ENCODE data around the gene CCZ1B.
"Not testable (repeated sequence)": the region's sequence is repeated elsewhere in the genome, so short reads cannot be mapped to it uniquely, and the experiment has no call there.

The CCZ1B gene

DNA sequence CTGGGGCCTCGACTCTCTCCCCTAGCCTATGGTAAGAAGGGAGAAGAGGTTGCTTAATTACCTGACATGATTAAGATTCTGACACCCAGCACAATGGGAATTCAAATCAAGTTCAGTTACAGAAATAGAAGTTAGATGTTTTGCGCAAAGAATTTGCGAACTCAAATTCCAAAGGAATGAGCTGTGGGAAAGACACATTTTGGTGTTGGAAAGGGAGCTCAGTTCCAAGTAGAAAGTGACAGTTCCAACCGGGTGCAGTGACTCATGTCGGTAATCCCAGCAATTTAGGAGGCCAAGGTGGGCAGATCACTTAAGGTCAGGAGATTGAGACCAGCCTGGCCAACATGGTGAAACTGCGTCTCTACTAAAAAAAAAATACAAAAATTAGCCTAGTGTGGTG, 4.0 kb upstream of the CCZ1B start:
- not testable (repeated sequence) for DNase-seq (ENCODE audit: low spot score)

DNA sequence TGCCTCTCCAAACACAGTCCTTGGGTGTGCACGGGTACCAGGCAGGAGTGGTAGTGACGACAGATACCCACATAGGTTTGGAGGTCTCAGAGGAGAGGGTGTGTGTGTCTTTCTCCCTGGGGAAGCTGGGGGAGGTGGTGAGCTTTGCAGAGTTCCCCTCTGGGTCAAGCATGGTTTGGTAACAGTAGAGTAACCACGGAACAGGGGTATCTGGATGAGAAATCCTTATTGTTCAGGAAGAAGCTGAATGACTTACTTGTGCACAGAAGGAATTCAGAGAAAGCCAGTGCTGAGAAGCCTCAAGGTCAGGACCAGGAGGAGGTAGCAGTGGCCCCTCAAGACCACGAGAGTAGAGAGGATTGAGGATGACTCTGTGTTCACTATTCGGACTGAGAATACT, 3.5 kb upstream of the CCZ1B start:
- DNase-seq (ENCODE audit: low spot score), result not testable (repeated sequence)

DNA sequence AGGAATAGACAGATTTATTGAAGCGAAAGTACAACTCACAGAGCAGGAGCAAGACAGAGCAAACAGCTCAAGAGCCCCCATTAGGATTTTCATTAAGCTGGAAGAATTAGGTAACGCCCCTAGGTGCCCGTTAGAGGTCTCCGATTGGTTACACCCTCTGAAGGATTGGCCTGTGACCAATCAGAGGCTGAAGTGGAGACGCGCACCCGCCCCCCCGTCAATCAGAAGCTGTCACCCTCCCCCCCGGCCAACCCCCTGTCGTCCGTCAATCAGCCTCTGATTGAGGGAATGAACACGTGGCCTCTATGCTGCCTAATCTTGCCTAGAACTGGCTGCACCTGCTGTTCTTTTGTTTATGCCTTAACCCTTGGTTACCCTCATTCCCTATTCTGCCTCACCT, 1.1 kb upstream of the CCZ1B start:
- DNase-seq (ENCODE audit: low spot score), result not testable (repeated sequence)

DNA sequence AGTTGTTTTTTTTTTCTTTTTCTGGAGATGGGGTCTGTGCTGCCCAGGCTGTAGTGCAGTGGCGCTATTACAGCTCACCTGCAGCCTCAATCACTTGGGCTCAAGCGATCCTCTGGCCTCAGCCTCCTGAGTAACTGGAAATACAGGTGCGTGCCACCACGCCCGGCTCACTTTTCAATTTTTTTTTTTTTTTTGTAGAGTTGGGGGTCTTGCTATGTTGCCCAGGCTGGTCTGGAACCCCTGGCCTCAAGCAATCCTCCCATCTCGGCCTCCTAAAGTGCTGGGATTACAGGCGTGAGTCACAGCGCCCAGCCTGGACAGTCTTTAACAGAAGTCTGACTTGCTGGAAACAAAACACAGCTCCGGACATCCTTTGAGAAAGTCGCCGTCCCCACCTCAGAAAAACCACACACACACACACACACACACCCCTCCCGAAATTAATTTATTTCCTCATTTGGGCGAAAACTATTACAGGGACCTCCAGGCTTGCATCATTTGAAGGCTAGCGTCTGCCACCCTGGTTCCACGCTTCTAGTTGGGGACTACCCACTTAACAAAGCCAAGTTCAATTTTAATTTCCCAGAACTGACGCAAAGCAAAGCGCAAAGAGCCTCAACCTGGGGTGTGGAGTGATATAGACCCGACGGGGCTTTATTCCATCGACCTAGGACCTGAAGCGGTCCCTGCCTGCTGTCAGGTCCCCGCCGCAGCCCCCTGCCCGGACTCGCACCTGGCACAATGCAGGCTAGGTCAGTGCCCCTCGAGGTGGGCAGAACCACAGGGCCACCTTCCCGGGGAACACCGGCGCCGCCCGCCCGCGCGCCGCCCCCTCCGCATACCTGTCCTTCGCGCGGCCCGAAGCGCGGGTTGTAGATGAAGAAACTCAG, 594 bp downstream of the CCZ1B start:
- not testable (repeated sequence) for DNase-seq (ENCODE audit: low spot score)

DNA sequence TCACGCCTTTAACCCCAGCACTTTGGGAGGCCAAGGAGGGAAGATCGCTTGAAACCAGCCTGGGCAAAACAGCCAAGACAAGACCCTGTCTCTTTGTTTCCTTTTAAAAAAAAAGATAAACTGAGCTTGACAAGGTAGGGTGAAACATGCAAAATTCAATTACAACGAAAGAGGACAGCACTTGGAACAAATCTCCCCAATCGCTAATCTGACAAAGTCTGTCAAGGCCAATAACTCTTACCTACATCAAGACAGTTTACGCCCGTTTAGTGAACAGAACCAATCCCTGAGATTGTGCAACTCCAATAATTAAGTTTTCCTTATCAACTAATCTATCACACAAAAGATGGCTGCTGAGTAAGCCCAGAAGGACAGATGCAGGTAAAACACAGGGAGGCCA, 4.5 kb downstream of the CCZ1B start:
- DNase-seq (ENCODE audit: low spot score), result not testable (repeated sequence)

DNA sequence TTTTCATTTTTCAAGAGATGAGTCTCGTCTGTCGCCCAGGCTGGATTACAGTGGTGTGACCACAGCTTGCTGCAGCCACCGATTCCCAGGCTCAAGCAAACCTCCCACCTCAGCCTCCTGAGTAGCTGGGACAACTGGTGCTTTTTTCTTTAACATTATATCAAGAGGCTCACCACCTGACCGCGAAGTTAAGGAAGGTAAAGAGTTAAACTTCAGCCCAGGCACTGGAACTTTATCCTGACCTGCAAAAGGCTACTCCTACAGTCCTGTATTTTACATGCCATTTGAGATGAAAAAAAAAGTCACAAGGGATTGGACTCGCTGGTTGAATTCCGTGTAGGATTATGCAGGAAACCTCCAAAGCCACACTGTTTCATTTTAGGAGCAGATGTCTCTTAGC, 10.6 kb downstream of the CCZ1B start:
- DNase-seq (ENCODE audit: low spot score), result not testable (repeated sequence)

DNA sequence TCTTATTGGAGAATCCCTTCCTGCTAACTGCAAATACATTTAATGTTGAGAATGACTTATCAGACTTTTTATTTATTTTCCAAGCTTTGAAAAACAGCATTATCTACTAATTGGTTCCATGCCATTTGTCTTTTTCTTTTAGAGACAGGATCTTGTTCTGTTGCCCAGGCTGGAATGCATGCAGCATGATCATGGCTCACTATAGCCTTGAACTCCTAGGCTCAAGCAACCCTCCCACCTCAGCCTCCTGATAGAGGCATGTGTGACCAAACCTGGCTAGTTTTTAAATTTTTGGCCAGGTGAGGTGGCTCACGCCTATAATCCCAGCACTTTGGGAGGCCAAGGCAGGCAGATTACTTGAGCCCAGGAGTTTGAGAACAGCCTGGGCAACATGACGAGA, 13.1 kb downstream of the CCZ1B start:
- DNase-seq (ENCODE audit: low spot score), result not testable (repeated sequence)

DNA sequence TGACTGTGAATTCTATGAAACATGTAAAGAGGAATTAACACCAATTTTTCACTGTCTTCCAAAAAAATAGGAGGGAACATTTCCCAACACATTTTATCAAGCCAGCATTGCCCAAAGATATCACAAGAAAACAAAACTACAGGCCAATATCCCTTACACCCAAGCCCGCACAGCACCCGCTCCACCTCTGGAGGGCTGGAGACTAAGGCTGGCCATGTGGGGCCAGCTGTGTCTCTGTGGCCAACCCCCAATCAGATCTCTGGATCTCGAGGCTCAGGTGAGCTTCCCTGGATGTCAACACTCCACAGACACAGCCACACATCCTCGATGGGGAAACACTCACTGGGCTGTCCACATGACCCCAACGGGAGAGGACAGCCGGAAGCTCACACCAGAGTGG, 18.1 kb downstream of the CCZ1B start:
- DNase-seq (ENCODE audit: low spot score), result not testable (repeated sequence)

DNA sequence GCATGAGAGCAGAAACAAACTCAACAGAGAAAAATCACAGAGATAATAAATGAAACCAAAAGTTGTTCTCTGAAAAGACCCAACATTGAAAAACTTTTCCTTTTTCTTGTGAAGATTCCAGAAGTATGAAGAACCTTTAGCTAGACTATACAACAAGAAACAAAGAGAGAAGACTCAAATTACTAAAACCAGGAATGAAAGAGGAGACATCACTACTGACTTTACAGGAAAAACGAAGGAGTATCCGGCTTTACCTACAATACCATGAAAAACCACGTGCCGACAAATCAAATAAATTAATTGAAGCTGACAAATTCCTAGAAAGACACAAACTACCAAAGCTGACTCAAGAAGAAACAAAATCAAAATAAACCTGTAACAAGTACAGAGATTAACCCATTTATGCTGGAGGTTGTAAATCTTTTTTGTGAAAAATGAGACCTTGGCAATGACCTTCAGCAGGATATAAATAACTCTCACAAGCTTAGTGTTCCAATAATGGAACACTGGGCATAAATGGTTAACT, 18.6 kb downstream of the CCZ1B start:
- not testable (repeated sequence) for DNase-seq (ENCODE audit: low spot score)

DNA sequence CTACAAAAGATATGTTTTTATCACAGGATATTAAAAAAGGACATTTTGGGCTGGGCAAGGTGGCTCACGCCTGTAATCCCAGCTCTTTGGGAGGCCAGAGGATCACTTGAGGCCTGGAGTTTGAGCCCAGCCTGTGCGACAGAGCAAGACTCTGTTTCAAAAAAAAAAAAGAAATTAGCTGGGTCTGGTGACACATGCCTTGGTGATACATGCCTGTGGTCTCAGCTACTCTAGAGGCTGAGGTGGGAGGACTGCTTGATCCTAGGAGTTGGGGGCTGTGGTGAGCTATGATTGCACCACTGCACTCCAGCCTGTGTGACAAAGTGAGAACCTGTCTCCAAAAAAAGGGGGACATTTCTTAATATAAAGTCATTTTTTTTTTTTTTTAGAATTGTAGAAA, 25.7 kb downstream of the CCZ1B start:
- not testable (repeated sequence) for DNase-seq (ENCODE audit: low spot score)

DNA sequence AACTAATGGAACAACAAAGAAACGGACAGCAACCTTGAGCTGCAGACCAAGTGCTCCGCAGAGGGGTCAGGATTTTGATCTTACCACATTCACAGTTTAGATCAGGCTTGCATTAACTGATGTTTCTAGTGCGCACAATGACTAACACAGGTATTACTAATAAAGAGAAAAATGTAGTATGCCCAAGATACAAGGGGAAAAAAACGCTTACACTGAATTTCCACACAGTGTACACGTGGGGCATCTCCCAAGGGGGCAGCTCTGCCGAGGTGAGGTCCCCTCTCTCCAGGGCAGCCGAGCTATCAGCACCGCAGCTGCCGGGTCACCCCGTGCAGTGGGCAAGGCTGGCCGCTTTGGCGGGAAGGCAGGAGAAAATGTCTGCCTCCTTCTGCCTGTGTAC, 26.2 kb downstream of the CCZ1B start:
- DNase-seq (ENCODE audit: low spot score), result not testable (repeated sequence)

DNA sequence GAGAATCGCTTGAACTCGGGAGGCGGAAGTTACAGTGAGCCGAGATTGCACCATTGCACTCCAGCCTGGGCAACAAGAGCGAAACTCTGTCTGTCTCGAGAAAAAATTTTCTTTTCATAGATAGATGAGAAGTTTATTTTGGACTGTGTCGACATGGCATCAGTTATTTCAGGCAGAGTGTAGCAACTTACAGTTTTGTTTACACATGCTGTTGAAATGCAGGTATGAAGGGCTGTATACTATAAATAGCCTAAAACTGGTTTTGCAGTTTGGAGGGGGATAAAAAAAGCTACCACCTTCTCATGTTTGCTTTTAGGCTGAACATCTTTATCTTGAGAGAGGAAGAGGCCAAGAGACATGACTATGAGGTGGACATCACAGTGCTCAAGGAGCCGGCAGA, 28.0 kb downstream of the CCZ1B start:
- not testable (repeated sequence) for DNase-seq (ENCODE audit: low spot score)

DNA sequence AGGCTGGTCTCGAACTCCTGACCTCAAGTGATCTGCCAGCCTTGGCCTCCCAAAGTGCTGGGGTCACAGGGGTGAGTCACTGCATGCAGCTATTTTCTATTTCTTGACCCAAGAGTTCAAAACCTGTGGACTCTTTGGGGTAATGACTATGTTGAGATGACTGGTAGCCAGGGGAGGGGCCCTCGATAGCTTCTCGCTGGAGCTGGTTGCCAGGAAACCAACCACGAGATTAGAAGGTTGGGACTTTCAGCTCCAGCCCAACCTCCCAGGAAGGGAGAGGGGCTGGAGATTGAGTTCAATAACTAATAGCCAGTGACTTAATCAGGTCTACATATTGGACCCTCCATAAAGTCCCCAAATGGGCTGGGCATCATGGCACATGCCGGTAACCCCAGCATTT, 28.9 kb downstream of the CCZ1B start:
- DNase-seq (ENCODE audit: low spot score), result peak; percentile 0

DNA sequence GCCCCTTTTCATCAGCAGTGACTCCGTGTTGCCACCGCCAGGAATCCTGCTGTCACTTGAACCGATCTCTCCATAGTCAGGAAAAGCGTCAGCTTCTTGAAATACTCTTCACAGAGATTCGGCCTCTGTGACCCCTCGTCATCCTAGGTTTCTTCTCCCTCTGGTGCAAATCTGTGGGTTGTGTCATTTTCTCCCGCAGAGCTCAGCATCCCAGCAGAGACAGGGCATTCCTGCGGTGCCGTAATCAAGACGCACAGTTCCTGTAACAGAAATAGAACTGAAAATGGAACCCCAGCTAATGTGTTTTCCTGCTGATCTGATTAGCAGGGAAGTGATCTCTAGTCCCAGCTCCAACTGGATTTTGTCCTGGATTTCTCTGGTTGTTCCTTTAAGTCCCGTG, 31.8 kb downstream of the CCZ1B start:
- DNase-seq (ENCODE audit: low spot score), result not testable (repeated sequence)

DNA sequence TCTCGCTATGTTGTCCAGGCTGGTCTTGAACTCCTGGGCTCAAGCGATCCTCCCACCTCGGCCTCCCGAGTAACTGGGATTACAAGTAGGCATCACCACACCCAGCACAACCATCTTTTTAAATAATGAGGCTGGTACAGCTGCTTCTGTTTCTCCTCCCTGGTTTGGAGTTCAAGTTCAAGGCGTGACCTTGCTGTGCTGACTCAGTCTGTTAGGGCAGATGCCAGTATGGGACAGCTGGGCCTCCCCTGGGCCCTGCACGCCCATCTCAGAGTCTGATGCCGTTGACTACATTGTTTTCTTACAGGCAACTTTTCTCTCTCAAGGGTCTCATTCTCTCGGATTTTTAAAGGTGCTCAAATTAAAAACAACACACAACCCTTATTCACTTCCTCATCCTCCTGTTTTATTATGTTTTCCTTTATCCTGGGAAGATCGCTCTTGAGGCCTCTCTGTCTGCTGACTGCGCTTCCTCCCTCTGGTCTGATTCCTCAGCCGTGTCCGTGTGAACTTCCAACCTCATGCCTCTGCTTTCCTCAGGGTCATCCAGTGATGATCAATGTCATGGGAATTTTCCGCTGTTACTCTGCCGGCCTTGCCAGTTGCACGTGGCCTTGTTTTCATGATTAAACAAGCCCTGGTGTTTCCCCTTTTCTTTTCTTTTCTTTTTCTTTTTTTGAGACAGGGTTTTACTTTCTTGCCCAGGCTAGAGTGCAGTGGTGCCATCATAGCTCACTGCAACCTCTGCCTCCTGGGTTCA, 33.8 kb downstream of the CCZ1B start:
- not testable (repeated sequence) for DNase-seq (ENCODE audit: low spot score)

DNA sequence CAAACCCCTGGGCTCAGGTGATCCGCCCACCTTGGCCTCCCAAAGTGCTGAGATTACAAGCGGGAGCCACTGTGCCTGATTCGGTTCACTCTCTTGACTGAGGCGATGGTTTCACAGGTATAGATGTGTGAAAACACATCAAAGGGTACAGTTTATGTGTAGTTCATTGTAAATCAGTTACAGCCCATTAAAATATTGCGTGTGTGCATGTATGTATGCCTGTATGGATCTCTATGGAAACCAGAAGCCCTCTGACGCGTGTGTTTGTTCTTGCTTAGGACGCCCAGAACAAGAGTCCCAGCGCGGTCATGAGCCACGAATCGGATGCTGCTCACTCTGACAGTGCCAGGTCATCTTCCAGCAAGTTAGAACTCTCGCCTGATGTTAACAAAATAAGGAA, 36.7 kb downstream of the CCZ1B start:
- DNase-seq (ENCODE audit: low spot score), result not testable (repeated sequence)

DNA sequence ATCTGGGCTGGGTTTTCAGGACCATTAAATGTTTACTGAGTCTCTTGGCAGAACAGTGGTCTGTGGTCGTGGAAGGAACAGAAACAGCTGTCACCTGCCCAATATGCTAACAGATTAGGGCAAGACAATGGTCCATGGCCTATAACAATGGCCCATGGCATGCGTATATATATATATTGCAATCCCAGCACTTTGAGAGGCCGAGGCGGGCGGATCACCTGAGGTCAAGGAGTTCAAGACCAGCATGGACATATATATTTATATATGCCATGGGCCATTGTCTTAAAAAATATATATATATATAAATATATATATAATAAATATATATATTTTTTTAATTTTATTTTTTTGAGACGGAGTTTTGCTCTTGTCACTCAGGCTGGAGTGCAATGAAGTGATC, 44.5 kb downstream of the CCZ1B start:
- DNase-seq (ENCODE audit: low spot score), result not testable (repeated sequence)

DNA sequence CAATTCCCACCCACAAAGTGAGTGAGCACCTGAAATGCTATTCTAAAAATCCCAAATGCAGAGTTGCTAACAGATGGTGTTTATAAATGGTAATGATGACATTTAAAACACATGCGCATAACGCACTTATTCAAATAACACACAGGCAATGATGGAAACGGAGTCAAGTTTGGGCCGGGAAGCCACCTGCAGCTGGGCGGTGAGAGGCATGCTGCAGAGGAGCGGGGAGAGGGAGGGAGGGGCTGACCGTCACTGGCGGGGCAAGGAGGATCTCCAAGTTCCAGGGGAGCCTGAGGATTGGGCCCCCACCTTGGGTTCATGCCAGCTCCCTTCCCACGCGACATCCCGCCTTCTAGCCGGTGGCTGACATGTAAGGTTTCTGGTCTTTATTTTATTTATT, 64.9 kb downstream of the CCZ1B start:
- DNase-seq (ENCODE audit: low spot score), result not testable (repeated sequence)

DNA sequence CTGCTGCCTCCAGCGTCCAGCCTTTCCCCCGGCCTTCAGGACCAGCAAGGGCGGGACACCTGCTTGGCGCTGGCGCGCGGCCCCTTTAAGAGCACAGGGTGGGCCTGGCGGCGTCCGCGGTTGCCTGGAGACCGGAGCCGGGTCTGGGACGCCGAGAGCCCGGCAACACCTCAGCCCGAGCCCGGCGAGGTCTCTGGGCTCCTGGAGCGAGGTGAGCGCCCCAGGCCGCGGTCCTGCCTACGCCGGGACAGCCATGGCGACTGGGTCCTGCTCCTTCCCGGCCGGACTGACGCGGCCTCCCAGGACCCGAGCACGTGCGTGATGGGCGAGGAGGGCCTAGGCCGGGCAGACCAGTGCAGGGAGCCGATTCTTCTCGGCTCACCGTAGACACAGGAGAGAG, 72.1 kb downstream of the CCZ1B start, which contains the start of gene RSPH10B2:
TSS of gene RSPH10B2 (plus strand) at position 140 of the 400 bp plus-strand sequence. CDS start 3,575 bp downstream, outside the sequence.
- not testable (repeated sequence) for DNase-seq (ENCODE audit: low spot score)

DNA sequence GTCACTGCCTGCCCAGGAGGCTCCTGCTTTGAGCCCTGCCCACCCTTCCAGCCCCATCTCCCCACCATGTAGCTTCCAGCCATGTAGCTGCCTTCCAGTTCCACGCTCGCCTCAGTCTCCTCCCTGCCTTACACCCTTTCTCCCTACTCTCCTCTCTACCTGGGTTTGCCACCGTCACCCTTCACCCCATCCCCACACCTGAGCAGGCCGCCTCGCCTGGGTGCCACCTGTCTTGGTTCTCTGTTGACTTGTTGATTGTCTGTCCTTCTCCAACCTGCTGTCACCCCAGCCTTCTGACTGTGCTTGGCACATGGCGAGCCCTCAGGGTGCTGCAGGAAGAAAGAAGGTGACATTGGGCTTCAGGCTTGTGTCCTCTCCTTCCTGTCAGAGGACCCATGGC, 75.9 kb downstream of the CCZ1B start:
- DNase-seq (ENCODE audit: low spot score), result not testable (repeated sequence)

DNA sequence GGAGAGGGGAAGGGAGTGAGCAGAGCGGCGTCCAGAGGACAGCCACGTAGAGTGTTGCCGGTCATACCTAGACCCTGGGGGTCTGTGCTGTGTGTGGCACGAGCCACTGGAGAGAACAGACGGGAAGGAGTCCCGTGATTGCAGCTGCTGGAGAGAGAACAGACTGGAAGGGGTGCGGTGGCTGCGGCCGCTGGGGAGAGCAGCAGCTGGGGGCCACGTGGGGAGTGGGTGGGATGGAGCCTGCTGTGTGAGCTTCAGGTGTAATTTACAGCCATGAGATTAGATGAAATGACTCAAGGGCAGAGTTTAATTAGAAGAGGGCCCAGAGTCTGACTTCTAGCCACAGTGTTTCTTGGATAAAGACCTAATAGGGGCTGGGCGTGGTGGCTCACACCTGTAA, 76.7 kb downstream of the CCZ1B start:
- not testable (repeated sequence) for DNase-seq (ENCODE audit: low spot score)
